Duodenal mucosa (tissue), 2 donors: Measurements from ENCODE around the gene RAB4A.

ENCODE experiments used
- H3K27ac ChIP-seq: one replicate; pipeline ENCODE4 v1.7.0; 2013; ENCODE audit warnings: low read depth, low read length
- H3K27me3 ChIP-seq, 2 donors: one replicate each; pipeline ENCODE4 v1.7.0; 2013; ENCODE audit warnings: low read length in 2 of 2, control low read depth in 1 of 2; ENCODE audit not compliant: insufficient read depth in 2 of 2, control insufficient read depth in 1 of 2
- H3K36me3 ChIP-seq, 2 donors: one replicate each; pipeline ENCODE4 v1.7.0; 2013; ENCODE audit warnings: low read length in 2 of 2, control low read depth in 1 of 2; ENCODE audit not compliant: insufficient read depth in 2 of 2, control insufficient read depth in 1 of 2
- H3K4me1 ChIP-seq, 2 donors: one replicate each; pipeline ENCODE4 v1.7.0; 2013; ENCODE audit warnings: low read length in 2 of 2, control low read depth in 1 of 2; ENCODE audit not compliant: insufficient read depth in 2 of 2, control insufficient read depth in 1 of 2
- H3K4me3 ChIP-seq, 2 donors: one replicate each; pipeline ENCODE4 v1.7.0; 2013; ENCODE audit warnings: low read length in 2 of 2, low read depth in 1 of 2
- H3K9ac ChIP-seq, 2 donors: one replicate each; pipeline ENCODE4 v1.7.0; 2013; ENCODE audit warnings: low read length in 2 of 2, low read depth in 1 of 2
- H3K9me3 ChIP-seq, 2 donors: one replicate each; pipeline ENCODE4 v1.7.0; 2013; ENCODE audit warnings: low read length in 2 of 2, control low read depth in 1 of 2; ENCODE audit not compliant: control insufficient read depth in 1 of 2

The RAB4A gene

GRCh38 chr1:229241390-229241789, 29.5 kb upstream of the RAB4A start:
- Histone ChIP-seq H3K36me3 (no peaks in the 10 kb centered on the region), H3K27me3 (no peaks in the 10 kb centered on the region), H3K27ac (no peak overlapping the region), H3K9me3 (peaks cover 2 to 5% of the 10 kb centered on the region in 2 donors), H3K9ac (no peak overlapping the region), H3K4me3 (no peak overlapping the region), H3K4me1 (peaks cover 0 to 7% of the 10 kb centered on the region in 2 donors)

GRCh38 chr1:229243638-229244037, 27.3 kb upstream of the RAB4A start:
- Histone ChIP-seq H3K9ac (no peak overlapping the region), H3K27ac (no peak overlapping the region), H3K36me3 (no peaks in the 10 kb centered on the region), H3K27me3 (no peaks in the 10 kb centered on the region), H3K4me1 (peaks cover 0 to under 1% of the 10 kb centered on the region in 2 donors), H3K4me3 (no peak overlapping the region), H3K9me3 (peaks cover 2 to 5% of the 10 kb centered on the region in 2 donors)

GRCh38 chr1:229244091-229244490, 26.8 kb upstream of the RAB4A start:
- Histone ChIP-seq H3K4me3 (no peak overlapping the region), H3K9me3 (peaks cover 2 to 5% of the 10 kb centered on the region in 2 donors), H3K27me3 (no peaks in the 10 kb centered on the region), H3K4me1 (peaks cover 0 to 5% of the 10 kb centered on the region in 2 donors), H3K27ac (no peak overlapping the region), H3K36me3 (no peaks in the 10 kb centered on the region), H3K9ac (no peak overlapping the region)

GRCh38 chr1:229247871-229248270, 23.0 kb upstream of the RAB4A start:
- peaks cover 2 to 5% of the 10 kb centered on the region in 2 donors for H3K9me3 ChIP-seq
- no peaks in the 10 kb centered on the region for H3K36me3 ChIP-seq
- H3K27me3 ChIP-seq: no peaks in the 10 kb centered on the region
- H3K9ac ChIP-seq: no peak overlapping the region
- peaks cover 10 to 15% of the 10 kb centered on the region in 2 donors for H3K4me1 ChIP-seq
- no peak overlapping the region for H3K4me3 ChIP-seq
- H3K27ac ChIP-seq: no peak overlapping the region

GRCh38 chr1:229248821-229249817, 21.8 kb upstream of the RAB4A start:
- Histone ChIP-seq H3K4me3 (no peak overlapping the region), H3K27ac (no peak overlapping the region)

GRCh38 chr1:229249854-229250644, 20.9 kb upstream of the RAB4A start:
- H3K36me3 ChIP-seq: no peaks in the 10 kb centered on the region
- no peaks in the 10 kb centered on the region for H3K9me3 ChIP-seq
- H3K4me1 ChIP-seq: peaks cover 18 to 23% of the 10 kb centered on the region in 2 donors
- no peak overlapping the region for H3K27ac ChIP-seq
- no peaks in the 10 kb centered on the region for H3K27me3 ChIP-seq
- no peak overlapping the region for H3K9ac ChIP-seq
- H3K4me3 ChIP-seq: no peak overlapping the region

More at GRCh38 chr1:229248821-229249817, 21.8 kb upstream of the RAB4A start:
- Histone ChIP-seq H3K9ac (no peak overlapping the region), H3K4me1 (peaks cover 18 to 23% of the 10 kb centered on the region in 2 donors), H3K27me3 (no peaks in the 10 kb centered on the region), H3K36me3 (no peaks in the 10 kb centered on the region), H3K9me3 (no peaks in the 10 kb centered on the region)

GRCh38 chr1:229251185-229251584, 19.7 kb upstream of the RAB4A start:
- Histone ChIP-seq H3K4me3 (no peak overlapping the region), H3K9ac (no peak overlapping the region), H3K27ac (no peak overlapping the region), H3K27me3 (no peaks in the 10 kb centered on the region), H3K4me1 (peaks cover 18 to 23% of the 10 kb centered on the region in 2 donors), H3K9me3 (no peaks in the 10 kb centered on the region), H3K36me3 (no peaks in the 10 kb centered on the region)

GRCh38 chr1:229252228-229252984, 18.5 kb upstream of the RAB4A start:
- H3K4me1 ChIP-seq: peaks cover 18 to 23% of the 10 kb centered on the region in 2 donors
- H3K27ac ChIP-seq: no peak overlapping the region
- H3K36me3 ChIP-seq: no peaks in the 10 kb centered on the region
- H3K9ac ChIP-seq: peak overlapping the region in 1 of 2 donors; percentile 1
- no peaks in the 10 kb centered on the region for H3K9me3 ChIP-seq
- peak overlapping the region; percentile 25 to 29 for H3K4me3 ChIP-seq
- no peaks in the 10 kb centered on the region for H3K27me3 ChIP-seq

GRCh38 chr1:229253151-229253974, 17.5 kb upstream of the RAB4A start:
- peak overlapping the region in 1 of 2 donors; percentile 1 for H3K9ac ChIP-seq
- no peaks in the 10 kb centered on the region for H3K9me3 ChIP-seq
- H3K4me1 ChIP-seq: peaks cover 21 to 23% of the 10 kb centered on the region in 2 donors
- H3K27ac ChIP-seq: no peak overlapping the region
- H3K27me3 ChIP-seq: no peaks in the 10 kb centered on the region
- H3K36me3 ChIP-seq: no peaks in the 10 kb centered on the region
- peak overlapping the region; percentile 25 to 29 for H3K4me3 ChIP-seq
